Neural progenitor cell (in vitro differentiated cells): Measurements from ENCODE around the gene FBXL5.

Experiments used
- EZH2 ChIP-seq: fragments of 200-600 bp; sonication (generic); IDR thresholded peaks from 2 replicates; pipeline ENCODE4 v1.6.1; 2017; ENCODE audit warnings: antibody characterized with exemption, mild to moderate bottlenecking, moderate library complexity
- EZH2phosphoT487 ChIP-seq: fragments of 200-600 bp; sonication (generic); IDR thresholded peaks from 2 replicates; pipeline ENCODE4 v1.6.1; 2017; ENCODE audit warnings: antibody characterized with exemption
- TF ChIP-seq, protein P1 (sequence below): fragments of 200-600 bp; sonication (generic); IDR thresholded peaks from 2 replicates; pipeline ENCODE4 v1.5.1; 2017; ENCODE audit warnings: antibody characterized with exemption, mild to moderate bottlenecking

GRCh38 chr4:15658136-15658770, 3.1 kb upstream of the FBXL5 start:
- TF ChIP-seq EZH2 (no peak), EZH2phosphoT487 (no peak)
- TF ChIP-seq, protein P1, sequence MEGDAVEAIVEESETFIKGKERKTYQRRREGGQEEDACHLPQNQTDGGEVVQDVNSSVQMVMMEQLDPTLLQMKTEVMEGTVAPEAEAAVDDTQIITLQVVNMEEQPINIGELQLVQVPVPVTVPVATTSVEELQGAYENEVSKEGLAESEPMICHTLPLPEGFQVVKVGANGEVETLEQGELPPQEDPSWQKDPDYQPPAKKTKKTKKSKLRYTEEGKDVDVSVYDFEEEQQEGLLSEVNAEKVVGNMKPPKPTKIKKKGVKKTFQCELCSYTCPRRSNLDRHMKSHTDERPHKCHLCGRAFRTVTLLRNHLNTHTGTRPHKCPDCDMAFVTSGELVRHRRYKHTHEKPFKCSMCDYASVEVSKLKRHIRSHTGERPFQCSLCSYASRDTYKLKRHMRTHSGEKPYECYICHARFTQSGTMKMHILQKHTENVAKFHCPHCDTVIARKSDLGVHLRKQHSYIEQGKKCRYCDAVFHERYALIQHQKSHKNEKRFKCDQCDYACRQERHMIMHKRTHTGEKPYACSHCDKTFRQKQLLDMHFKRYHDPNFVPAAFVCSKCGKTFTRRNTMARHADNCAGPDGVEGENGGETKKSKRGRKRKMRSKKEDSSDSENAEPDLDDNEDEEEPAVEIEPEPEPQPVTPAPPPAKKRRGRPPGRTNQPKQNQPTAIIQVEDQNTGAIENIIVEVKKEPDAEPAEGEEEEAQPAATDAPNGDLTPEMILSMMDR, result no peak
